Fibroblast of lung (primary cell): ENCODE results near the gene ITFG1. TPM values are rescaled to one million over a fixed set of nuclear protein-coding genes. Genes with fewer than 3 reads are reported as not detected.
"Not testable (repeated sequence)": the region's sequence is repeated elsewhere in the genome, so short reads cannot be mapped to it uniquely, and the experiment has no call there.

ENCODE experiments used
- DNase-seq, 2 donors: peaks; one replicate each; pipeline versions ENCODE4 v3.0.0 to v3.0.0-alpha.2; 2010; ENCODE audit warnings: low read depth in 2 of 2
- H2AFZ ChIP-seq: 2 replicates; pipeline ENCODE4 v1.5.1; 2012; ENCODE audit warnings: low read length, control low read depth, inconsistent platforms
- H3K27ac ChIP-seq: 2 replicates; pipeline ENCODE4 v1.5.1; 2011; ENCODE audit warnings: low read length, control low read depth; ENCODE audit not compliant: insufficient read depth
- H3K27me3 ChIP-seq: 2 replicates; pipeline ENCODE4 v1.5.1; 2011; ENCODE audit warnings: mild to moderate bottlenecking, low read length; ENCODE audit not compliant: control insufficient read depth, insufficient read depth
- H3K36me3 ChIP-seq: 2 replicates; pipeline ENCODE4 v1.5.1; 2011; ENCODE audit warnings: low read length; ENCODE audit not compliant: control insufficient read depth, insufficient read depth
- H3K4me1 ChIP-seq: 2 replicates; pipeline ENCODE4 v1.5.1; 2011; ENCODE audit warnings: low read length; ENCODE audit not compliant: control insufficient read depth, insufficient read depth; ENCODE audit errors: extremely low read depth
- H3K4me2 ChIP-seq: 2 replicates; pipeline ENCODE4 v1.5.1; 2011; ENCODE audit warnings: low read length, control low read depth; ENCODE audit not compliant: insufficient read depth; ENCODE audit errors: extremely low read depth
- H3K4me3 ChIP-seq, 4 experiments: fragments of 200-600 bp in 1 of 4; sonication (generic) in 1 of 4; replicated peaks in 1 of 4; 2 replicates each; pipeline ENCODE4 v1.5.1; 2011 to 2016; ENCODE audit warnings: low read length in 4 of 4, low read depth in 3 of 4, mild to moderate bottlenecking in 3 of 4, control low read depth in 2 of 4, inconsistent platforms in 1 of 4, mixed read lengths in 1 of 4; ENCODE audit not compliant: insufficient read depth in 1 of 4; ENCODE audit errors: control extremely low read depth in 1 of 4
- H3K79me2 ChIP-seq: 2 replicates; pipeline ENCODE4 v1.5.1; 2012; ENCODE audit warnings: mild to moderate bottlenecking, low read length, inconsistent platforms; ENCODE audit not compliant: control insufficient read depth, insufficient read depth
- H3K9ac ChIP-seq: 2 replicates; pipeline ENCODE4 v1.5.1; 2011; ENCODE audit warnings: mild to moderate bottlenecking, low read length, control low read depth; ENCODE audit not compliant: insufficient read depth
- H3K9me3 ChIP-seq: 2 replicates; pipeline ENCODE4 v1.5.1; 2012; ENCODE audit warnings: low read depth, low read length; ENCODE audit not compliant: control insufficient read depth, insufficient read depth
- H4K20me1 ChIP-seq: 2 replicates; pipeline ENCODE4 v1.5.1; 2011; ENCODE audit warnings: low read length; ENCODE audit not compliant: control insufficient read depth, insufficient read depth; ENCODE audit errors: extremely low read depth
- CTCF ChIP-seq, 2 donors: IDR thresholded peaks in 1 of 2; conservative IDR thresholded peaks in 1 of 2; 1 replicate in 1 of 2; 2 replicates in 1 of 2; pipeline ENCODE4 v1.5.1; 2011 to 2012; ENCODE audit warnings: low read length in 2 of 2, control low read depth in 1 of 2, inconsistent platforms in 1 of 2, low read depth in 1 of 2, mild to moderate bottlenecking in 1 of 2
- EZH2 ChIP-seq: IDR thresholded peaks from 2 replicates; pipeline ENCODE4 v1.5.1; 2012; ENCODE audit warnings: low read length, control low read depth, mild to moderate bottlenecking; ENCODE audit errors: missing control alignments
- polyA plus RNA-seq, 2 donors: library from polyadenylated mRNA; depleted of rRNA in 1 of 2; stranded (reverse) in 1 of 2; unstranded in 1 of 2; fragments of >200 nt; gene quantifications; 2 replicates each; pipeline ENCODE4 v1.2.1, GENCODE V29; 2011 to 2012; ENCODE audit warnings: missing spikeins in 1 of 2
- total RNA-seq: library from RNA; depleted of rRNA; stranded (reverse); fragments of >200 nt; gene quantifications from 2 replicates; pipeline ENCODE4 v1.2.1, GENCODE V29; 2014

The ITFG1 gene
- total and polyA plus RNA-seq, 2 donors (not counting 1 experiment from before 2014, with no cell fraction given), result 96.1 to 111 TPM

DNA sequence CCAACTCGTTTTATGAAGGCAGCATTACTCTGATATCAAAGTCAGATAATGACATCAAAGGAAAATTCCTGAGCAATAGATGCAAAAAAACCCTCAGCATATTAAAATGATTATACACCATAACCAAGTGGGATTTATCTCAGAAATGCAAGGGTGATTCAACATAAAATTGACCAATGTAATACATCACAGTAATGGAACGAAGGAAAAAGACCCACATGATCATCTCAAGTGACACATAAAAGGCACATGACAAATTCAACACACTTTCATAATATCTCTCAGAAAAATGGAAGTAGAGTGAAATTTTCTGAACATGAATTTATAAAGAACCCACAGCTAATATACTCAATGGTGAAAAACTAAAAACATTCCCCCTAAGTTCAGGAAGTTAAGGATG, 118.8 kb downstream of the ITFG1 start:
- no peak overlapping the region for H3K27ac ChIP-seq
- H3K36me3 ChIP-seq, result no peaks in the 10 kb centered on the region
- H3K9me3 ChIP-seq, result no peaks in the 10 kb centered on the region
- no peak overlapping the region for H2AFZ ChIP-seq
- H3K27me3 ChIP-seq, result no peaks in the 10 kb centered on the region
- H3K4me2 ChIP-seq, result no peak overlapping the region
- no peaks in the 10 kb centered on the region for H3K79me2 ChIP-seq
- peak in 1 of 2 donors; percentile 49 for DNase-seq
- no peak overlapping the region for H3K9ac ChIP-seq
- no peaks in the 10 kb centered on the region for H4K20me1 ChIP-seq
- no peak for TF ChIP-seq EZH2
- TF ChIP-seq CTCF (conservative IDR thresholded peaks at IDR 0.05 in 1 of 2, IDR thresholded peaks at IDR 0.05 in 1 of 2; ENCODE audit: low read depth in 1 of 2, low read length in 2 of 2), result no peak
- H3K4me3 ChIP-seq, result no peak overlapping the region
- H3K4me1 ChIP-seq, result no peaks in the 10 kb centered on the region

DNA sequence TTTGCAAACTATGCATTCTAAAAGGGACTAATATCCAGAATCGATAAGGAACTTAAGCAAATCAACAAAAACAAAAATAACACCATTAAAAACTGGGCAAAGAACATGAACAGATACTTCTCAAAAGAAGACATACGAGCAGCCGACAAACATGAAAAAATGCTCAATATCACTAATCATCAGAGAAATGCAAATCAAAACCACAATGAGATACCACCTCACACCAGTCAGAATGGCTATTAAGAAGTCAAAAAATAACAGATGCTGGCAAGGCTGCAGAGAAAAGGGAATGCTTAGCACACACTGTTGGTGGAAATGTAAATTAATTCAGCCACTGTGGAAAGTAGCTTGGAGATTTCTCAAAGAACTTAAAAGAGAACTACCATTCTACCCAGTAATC, 130.3 kb downstream of the ITFG1 start:
- H3K9ac ChIP-seq, H3K4me3 ChIP-seq, H3K36me3 ChIP-seq, H3K79me2 ChIP-seq, DNase-seq, H4K20me1 ChIP-seq, H3K9me3 ChIP-seq, H3K27me3 ChIP-seq, H2AFZ ChIP-seq, H3K4me1 ChIP-seq, H3K27ac ChIP-seq, H3K4me2 ChIP-seq: not testable (repeated sequence)

DNA sequence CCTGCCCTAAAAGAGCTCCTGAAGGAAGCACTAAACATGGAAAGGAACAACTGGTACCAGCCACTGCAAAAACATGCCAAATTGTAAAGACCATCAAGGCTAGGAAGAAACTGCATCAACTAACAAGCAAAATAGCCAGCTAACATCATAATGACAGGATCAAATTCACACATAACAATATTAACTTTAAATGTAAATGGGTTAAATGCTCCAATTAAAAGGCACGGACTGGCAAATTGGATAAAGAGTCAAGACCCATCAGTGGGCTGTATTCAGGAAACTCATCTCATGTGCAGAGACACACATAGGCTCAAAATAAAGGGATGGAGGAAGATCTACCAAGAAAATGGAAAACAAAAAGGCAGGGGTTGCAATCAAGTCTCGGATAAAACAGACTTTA, 136.6 kb downstream of the ITFG1 start:
- not testable (repeated sequence) for H3K27ac ChIP-seq, H3K79me2 ChIP-seq, H4K20me1 ChIP-seq, H3K4me1 ChIP-seq, H3K4me2 ChIP-seq, H3K36me3 ChIP-seq, H3K4me3 ChIP-seq, H3K9me3 ChIP-seq, H2AFZ ChIP-seq, H3K27me3 ChIP-seq, H3K9ac ChIP-seq, DNase-seq

DNA sequence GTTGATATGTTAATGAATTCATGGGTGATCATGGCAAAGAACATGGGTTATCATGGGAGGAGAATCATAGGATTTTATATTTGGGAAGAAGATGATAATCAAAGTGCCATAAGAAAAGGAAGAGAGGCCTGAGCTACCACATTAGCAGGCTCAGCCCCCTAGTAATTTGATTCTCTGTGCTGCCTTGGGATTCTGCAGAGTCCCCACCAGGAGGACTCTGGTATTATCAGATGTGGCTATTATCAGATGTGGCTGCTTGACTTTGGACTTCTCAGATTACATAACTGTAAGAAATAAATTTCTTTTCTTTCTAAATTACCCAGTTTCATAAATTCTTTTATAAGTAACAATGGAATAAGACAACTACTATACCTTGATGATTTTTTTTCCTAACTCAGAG, 137.6 kb downstream of the ITFG1 start:
- TF ChIP-seq EZH2, result no peak
- TF ChIP-seq CTCF (conservative IDR thresholded peaks at IDR 0.05 in 1 of 2, IDR thresholded peaks at IDR 0.05 in 1 of 2; ENCODE audit: low read depth in 1 of 2, low read length in 2 of 2), result no peak
- H3K4me3 ChIP-seq, result no peak overlapping the region
- H2AFZ ChIP-seq, result no peak overlapping the region

More for the DNA sequence above, 137.6 kb downstream of the ITFG1 start:
- peaks cover 3% of the 10 kb centered on the region for H3K4me1 ChIP-seq
- no peak overlapping the region for H3K27ac ChIP-seq
- no peak overlapping the region for H3K4me2 ChIP-seq
- no peaks in the 10 kb centered on the region for H3K36me3 ChIP-seq
- no peaks in the 10 kb centered on the region for H3K9me3 ChIP-seq
- no peak overlapping the region for H3K9ac ChIP-seq
- no peaks in the 10 kb centered on the region for H4K20me1 ChIP-seq
- H3K27me3 ChIP-seq, result no peaks in the 10 kb centered on the region
- DNase-seq, result no peak
- no peaks in the 10 kb centered on the region for H3K79me2 ChIP-seq
